Stimulated activated CD4-positive, alpha-beta T cell treated with anti-CD3 and anti-CD28 coated beads, Interleukin-4, amount 100 ng/mL, for 4 hours (primary cell): ENCODE data around the gene CDCA4.
"Not testable (repeated sequence)": the region's sequence is repeated elsewhere in the genome, so short reads cannot be mapped to it uniquely, and the experiment has no call there.

ENCODE experiments used
- DNase-seq, 2 experiments: peaks; one replicate each; pipeline ENCODE4 v3.0.0-alpha.2; 2020

CDCA4 gene

GRCh38 chr14:105020815-105021655 is at the start of gene CDCA4:
Gene CDCA4 (minus strand): TSS chr14:105021083. CDS start chr14:105011929, 9,154 bp downstream.
- peak; percentile 97 to 99 for DNase-seq

- DNase-seq, result no peak
Observed at GRCh38 chr14:105069871-105070759, 49.2 kb upstream of the CDCA4 start.

- DNase-seq, result no peak
Observed at GRCh38 chr14:105069522-105069870, 48.6 kb upstream of the CDCA4 start.

- DNase-seq, result no peak
Observed at GRCh38 chr14:105068818-105069217, 47.9 kb upstream of the CDCA4 start.

DNA sequence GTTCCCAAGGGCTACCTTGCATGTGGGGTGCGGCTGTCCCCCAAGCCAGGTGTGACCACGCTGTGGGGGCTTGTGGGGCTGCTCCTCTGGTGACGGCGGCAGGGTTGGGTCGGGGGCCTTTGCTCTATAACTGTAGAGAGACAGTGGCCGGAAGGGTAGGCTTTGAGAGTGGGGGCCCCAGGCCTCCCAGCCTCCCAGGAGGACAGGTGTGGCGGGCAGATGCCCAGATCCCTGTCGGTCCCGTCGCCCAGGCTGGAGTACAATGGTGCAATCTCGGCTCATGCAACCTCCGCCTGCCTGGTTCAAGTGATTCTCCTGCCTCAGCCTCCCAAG is 47.1 kb upstream of the CDCA4 start:
- DNase-seq, result no peak

GRCh38 chr14:105067140-105067968 is 46.5 kb upstream of the CDCA4 start:
- DNase-seq, result peak; percentile 55 to 69

DNA sequence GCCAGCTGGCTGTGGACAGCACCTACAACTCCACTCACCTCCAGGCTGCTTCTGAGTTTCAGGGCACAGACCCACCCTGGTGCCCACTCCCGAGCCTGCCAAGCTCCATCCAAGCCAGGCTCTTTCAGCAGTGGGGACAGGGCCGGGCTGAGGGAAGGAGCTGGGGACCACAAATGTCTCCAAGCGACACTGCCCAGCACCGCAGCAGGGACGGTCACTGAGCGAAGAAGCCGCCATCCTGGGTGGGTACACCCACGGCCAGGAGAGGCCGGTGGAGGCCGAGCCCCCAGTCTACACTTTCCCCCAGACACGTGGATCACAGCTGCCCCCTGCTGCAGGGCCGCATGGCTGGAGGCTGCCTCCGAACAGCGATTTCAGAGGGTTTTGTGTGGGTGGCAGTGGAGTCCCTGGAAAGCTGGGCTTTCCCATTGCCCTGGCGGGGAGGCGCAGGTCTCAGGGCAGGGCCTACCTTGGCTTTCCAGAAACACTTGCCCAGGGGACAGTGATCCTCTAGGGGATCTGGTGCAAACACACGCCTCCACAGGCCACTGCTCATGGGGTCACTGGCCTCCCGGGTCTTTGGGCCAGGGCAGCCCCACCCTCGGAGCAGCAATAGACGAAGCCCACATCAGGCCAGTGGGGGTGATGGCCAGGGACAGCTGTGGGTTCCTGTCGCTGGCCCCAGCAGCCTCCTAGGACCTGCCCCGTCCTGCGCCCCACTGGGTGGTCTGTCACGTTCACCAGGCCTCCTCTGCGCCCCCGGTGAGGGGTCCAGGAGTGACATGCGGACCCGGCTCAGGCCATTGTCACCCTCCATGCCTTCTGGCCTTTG is 45.6 kb upstream of the CDCA4 start:
- DNase-seq, result no peak

GRCh38 chr14:105065280-105066228 is 44.7 kb upstream of the CDCA4 start, which contains the start of gene GPR132:
Gene GPR132 (minus strand): TSS chr14:105065430. CDS start chr14:105055420, 10,010 bp downstream.
- DNase-seq, result peak; percentile 69 to 90

- DNase-seq, result no peak
Observed at GRCh38 chr14:105064721-105065143, 43.8 kb upstream of the CDCA4 start.

GRCh38 chr14:105064001-105064400 is 43.1 kb upstream of the CDCA4 start:
- no peak for DNase-seq

- not testable (repeated sequence) for DNase-seq
Observed at GRCh38 chr14:105063506-105063905, 42.6 kb upstream of the CDCA4 start.

DNA sequence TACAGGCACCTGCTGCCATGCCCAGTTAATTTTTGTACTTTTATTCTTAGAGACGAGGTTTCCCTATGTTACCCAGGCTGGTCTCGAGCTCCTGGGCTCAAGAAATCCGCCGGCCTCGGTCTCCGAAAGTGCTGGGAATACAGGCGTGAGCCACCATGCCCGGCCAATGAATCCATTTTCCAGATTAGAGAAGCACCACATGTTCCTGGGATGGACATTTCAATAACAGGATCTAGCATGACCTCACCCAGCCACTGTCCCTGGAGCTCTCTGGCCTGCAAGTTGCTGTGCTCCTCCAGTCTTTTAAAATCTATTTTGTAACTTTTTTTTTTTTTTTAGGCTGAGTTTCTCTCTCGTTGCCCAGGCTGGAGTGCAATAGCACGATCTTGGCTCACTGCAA is 42.2 kb upstream of the CDCA4 start:
- DNase-seq, result no peak

DNA sequence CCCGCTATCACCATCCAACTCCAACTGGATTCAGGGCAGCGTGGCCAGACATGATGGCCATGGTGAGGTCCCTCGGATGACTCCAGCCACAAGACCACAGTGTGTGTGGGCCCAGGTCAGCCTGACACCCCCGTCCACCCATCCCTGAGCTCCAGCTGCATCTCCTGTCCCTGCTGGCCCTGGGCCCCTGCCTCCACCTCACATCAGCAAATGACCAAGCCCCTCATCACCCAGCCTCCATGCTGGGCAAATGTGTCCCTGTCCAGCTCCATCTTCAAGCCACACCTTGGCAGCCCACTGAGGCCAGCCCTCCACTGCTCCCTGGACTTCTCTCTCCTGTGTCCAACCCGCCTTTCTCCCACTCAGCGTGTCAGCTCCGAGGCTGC is 41.2 kb upstream of the CDCA4 start:
- DNase-seq, result no peak

- DNase-seq, result peak; percentile 60 to 64
Observed at GRCh38 chr14:105061428-105062047, 40.7 kb upstream of the CDCA4 start.

DNA sequence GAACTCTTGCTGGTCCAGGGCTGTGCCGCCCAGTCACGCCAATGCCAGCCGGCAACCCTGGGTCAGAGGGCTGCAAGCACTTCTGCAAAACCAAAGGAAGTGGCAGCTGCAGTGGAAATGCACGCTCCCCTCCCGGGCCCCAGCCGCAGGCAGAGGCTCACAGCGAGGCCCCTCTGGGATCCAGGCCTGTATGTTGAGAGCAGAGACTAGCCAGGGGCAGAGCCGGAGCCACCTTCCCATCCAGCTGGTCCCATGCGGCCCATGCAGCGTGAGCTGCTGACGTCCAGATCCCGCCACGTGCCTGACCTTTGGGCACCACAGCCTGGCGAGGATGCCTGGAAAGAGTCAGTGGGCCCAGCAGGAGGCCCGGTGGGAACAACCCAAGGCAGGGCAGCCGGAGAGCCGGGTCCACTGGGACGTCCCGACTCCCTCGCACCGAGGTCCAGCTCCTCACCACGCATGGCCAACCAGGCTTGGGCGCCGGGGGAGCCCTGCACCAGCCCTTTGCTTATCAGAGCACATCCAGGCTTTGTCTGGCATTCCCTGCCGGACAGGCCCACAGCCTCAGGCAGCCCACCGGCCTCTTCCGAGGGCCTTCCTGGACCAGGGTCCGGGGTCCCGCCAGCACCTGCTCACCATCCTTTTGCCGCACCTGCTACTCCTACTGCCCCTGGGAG is 40.0 kb upstream of the CDCA4 start:
- DNase-seq, result no peak

GRCh38 chr14:105059925-105060565 is 39.2 kb upstream of the CDCA4 start:
- no peak for DNase-seq

DNA sequence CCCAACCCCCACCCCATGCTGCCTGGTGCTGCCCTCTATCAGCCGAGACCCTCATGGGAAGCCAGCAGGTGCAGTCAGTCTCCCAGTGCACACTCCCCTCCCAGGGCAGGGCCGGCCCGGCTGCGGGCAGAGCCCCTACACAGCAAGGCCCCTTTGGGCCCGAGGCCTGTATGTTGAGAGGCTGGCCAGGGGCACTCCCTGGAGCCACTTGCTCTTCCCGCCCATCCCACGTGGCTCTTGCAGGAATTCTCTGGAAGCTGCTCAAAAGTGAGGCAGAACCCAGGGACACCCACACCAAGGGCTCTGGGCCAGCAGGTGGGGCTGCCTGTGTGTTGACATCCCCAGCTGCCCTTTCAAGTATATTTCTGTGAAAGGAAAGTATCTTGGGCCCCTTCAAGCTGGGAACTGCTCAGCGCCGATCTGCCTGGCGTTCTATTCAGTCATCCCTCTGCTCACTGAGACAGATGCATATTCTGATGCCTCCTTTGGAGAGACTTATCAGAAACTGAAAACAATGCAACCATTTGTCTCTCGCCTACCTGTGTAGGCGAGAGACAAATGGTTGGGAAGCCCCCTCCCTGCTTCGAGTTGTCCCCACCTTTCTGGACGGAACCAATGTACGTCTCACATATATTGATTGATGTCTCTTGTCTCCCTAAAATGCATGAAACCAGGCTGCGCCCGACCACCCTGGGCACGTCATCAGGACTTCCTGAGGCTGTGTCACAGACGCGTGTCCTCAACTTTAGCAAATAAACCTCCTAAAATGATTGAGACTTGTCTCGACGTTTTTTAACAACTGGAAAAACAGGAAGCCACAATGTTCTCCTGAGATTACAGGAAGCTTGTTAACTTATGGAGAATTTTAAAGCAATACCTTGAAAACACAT is 38.4 kb upstream of the CDCA4 start:
- peak in 1 of 2 experiments; percentile 48 for DNase-seq

DNA sequence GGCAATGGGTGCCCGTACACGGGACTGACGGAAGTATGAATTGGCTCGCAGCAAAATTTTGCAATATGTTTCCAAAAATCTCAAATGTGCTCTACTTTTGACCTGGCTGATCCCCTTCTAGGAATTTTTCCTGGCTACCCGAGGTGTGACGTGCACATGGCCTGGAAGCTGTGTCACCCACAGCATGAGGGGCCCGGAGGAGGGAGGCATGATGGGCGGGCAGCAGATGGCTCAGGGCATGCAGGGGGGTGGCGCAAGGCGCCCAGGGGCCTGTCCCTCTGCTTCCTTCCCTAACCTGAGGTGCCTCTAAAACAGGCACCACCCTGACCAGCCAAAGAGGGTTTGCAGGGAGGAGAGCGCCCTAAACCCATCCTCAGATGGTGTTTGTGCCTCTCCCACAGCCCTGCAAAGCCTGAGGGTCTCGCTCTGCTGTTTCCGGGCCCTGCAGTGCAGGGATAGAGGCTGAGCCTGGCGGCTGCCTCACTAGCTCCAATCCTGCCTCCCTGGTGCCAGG is 37.7 kb upstream of the CDCA4 start:
- no peak for DNase-seq
